PC-3 (cell line): Measurements from ENCODE around the gene MAGED2.

ENCODE experiments used
- CTCF ChIP-seq: fragments of 300-600 bp; sonication (generic); conservative IDR thresholded peaks from 2 replicates; pipeline ENCODE4 v1.5.1; 2017; ENCODE audit warnings: antibody characterized with exemption, low read depth, mild to moderate bottlenecking, low read length
- EZH2 ChIP-seq: fragments of 300-600 bp; sonication (generic); IDR thresholded peaks from one replicate; pipeline ENCODE4 v1.6.1; 2017; ENCODE audit warnings: antibody characterized with exemption, mild to moderate bottlenecking, low read length; ENCODE audit not compliant: unreplicated experiment
- EZH2phosphoT487 ChIP-seq: fragments of 300-600 bp; sonication (generic); IDR thresholded peaks from 2 replicates; pipeline ENCODE4 v1.6.1; 2018; ENCODE audit warnings: mild to moderate bottlenecking, antibody characterized with exemption, low read length, borderline replicate concordance

- TF ChIP-seq CTCF (no peak), EZH2 (no peak), EZH2phosphoT487 (no peak)
Observed at GRCh38 chrX:54817220-54817820, 9.8 kb downstream of the MAGED2 start.
